Gastrocnemius medialis (tissue), 4 donors: ENCODE results near the gene PAQR6.

Experiments used
- POLR2A ChIP-seq, 2 donors: fragments of 450-650 bp; IDR thresholded peaks; one replicate each; pipeline ENCODE4 v1.6.1; 2017; ENCODE audit warnings: antibody characterized with exemption in 2 of 2, mild to moderate bottlenecking in 2 of 2, moderate library complexity in 2 of 2
- TF ChIP-seq, protein P1 (sequence below), 5 experiments: fragments of 450-650 bp in 3 of 5; fragments of 200-600 bp in 2 of 5; sonication (generic) in 2 of 5; IDR thresholded peaks in 4 of 5; conservative IDR thresholded peaks in 1 of 5; 1 replicate in 4 of 5; 2 replicates in 1 of 5; pipeline ENCODE4 v1.5.1; 2016 to 2019; ENCODE audit warnings: antibody characterized with exemption in 5 of 5, mild to moderate bottlenecking in 3 of 5, moderate library complexity in 3 of 5

DNA sequence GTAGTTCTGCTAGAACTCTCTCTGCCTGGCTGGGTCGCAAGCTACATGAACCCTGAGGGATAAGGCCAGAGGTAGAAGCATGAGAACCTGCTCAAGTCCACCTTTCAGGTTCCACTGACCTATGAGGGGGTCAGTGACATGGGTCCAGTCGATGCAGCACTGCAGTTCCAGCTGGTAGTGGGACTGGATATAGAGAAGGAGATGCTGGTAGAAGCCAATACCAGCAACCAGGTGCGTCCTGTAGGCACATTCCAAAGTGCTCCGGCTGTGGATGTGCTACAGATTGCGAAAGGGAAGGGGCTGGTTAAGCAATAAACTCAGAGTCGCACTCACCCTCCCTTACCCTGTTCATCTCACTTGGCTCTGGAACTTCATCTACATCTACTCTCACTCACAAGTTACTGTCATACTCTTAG, 29.1 kb upstream of the PAQR6 start:
- TF ChIP-seq, protein P1, sequence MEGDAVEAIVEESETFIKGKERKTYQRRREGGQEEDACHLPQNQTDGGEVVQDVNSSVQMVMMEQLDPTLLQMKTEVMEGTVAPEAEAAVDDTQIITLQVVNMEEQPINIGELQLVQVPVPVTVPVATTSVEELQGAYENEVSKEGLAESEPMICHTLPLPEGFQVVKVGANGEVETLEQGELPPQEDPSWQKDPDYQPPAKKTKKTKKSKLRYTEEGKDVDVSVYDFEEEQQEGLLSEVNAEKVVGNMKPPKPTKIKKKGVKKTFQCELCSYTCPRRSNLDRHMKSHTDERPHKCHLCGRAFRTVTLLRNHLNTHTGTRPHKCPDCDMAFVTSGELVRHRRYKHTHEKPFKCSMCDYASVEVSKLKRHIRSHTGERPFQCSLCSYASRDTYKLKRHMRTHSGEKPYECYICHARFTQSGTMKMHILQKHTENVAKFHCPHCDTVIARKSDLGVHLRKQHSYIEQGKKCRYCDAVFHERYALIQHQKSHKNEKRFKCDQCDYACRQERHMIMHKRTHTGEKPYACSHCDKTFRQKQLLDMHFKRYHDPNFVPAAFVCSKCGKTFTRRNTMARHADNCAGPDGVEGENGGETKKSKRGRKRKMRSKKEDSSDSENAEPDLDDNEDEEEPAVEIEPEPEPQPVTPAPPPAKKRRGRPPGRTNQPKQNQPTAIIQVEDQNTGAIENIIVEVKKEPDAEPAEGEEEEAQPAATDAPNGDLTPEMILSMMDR (IDR thresholded peaks at IDR 0.05 in 4 of 5, conservative IDR thresholded peaks at IDR 0.05 in 1 of 5): no peak
- TF ChIP-seq POLR2A (IDR thresholded peaks at IDR 0.05): no peak
